Pulmonary artery endothelial cell (primary cell): Measurements from ENCODE around the gene FAM124A. TPM values are rescaled to one million over a fixed set of nuclear protein-coding genes. Genes with fewer than 3 reads are reported as not detected.

ENCODE experiments used
- DNase-seq: peaks from one replicate; pipeline ENCODE4 v3.0.0-alpha.2; 2011; ENCODE audit warnings: low read depth, low spot score
- total RNA-seq: library from RNA; depleted of rRNA; stranded (reverse); fragments of >200 nt; gene quantifications from 2 replicates; pipeline ENCODE4 v1.2.3, GENCODE V29; 2014

FAM124A gene
- total RNA-seq, 1 donor from 2014 or later: 6.7 TPM

DNA sequence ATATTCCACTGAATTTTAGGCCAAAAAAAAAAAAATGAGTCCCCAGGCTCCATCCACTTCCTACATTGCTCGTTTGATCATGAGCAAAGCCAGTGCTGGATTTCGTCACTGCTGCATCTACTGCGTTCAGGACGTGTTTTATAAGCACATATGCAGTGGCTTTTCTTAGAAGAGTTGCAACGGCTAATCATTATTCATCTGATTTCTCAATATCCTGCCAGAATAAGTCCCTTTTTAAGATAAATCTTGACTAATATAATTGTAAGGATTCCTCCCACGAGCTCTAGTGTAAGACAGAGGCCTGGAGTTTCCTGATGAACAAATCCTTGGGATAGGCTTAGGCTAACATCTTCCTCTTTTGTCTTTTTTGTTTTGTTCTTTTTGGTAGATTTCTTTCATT, 19.5 kb downstream of the FAM124A start:
- no peak for DNase-seq

DNA sequence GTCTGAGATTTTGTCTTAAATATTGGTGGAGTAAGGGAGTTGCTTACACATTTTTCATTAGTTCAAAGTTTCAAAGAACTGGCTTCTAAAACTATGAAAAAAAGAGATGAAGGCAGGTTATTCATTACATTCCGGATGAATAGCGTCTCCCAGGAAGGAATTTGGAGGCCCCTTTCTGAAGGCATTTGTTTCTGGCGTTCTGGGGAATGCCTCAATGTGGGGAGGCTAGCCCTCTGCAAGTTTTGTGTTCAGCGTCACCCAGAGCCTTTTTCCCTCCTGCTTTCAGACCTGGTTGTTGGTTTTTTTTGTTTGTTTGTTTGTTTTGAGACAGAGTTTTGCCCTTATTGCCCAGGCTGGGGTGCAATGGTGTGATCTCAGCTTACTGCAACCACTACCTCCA, 21.0 kb downstream of the FAM124A start:
- no peak for DNase-seq

DNA sequence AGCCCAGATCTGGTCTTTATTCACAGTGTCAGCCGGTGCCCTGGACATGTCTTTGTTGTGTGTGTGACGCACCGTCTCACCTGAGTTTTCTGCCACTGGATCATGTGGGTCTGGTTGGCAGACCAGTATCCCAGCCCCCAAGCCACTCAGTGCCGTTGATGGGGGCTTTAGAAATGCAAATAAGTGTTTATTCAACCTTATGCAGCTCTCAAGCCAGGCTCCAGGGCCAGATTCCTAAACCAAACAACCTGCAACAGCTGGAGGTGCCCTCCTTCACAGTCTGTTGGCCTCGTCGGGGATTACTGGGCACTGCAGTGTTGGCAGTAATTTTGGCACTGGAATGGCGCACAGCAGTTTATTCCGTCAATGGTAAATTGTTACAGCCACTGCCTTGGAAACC, 21.6 kb downstream of the FAM124A start:
- DNase-seq: no peak

DNA sequence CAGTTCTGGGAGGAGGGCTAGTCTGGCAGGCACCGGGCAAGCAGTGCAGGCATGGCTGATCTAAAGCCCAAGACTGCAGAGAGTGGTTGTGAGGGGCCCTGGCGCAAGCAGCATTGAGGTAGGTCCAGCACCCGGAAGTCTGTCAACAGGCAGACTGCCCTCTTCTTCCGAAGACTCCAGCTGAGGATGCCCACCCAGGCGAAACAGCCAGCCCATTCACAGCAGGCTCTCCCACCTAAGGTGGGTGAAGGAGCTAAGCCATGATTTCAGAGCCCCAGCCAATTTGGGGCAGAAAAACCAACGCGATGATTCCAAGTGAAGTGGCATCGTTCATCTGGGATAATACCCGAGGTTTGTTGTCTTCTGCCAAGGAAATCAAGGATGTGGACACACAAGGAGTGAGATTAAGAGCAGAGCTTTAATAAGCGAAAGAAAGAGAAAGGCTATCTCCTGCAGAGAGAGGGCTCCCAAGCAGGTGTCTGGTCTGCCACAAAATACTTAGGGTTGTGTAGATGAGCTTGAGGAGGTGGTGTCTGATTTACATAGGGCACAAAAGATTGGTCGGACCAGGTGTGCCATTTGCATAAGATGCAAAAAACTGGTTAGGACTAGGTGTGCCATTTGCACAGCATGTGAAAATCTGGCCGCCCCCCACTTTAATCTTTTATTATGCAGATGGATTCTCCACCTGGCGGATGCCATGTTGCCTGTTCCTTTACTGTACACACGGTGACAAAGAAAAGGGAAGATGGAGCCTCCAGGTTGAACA, 22.6 kb downstream of the FAM124A start:
- DNase-seq: no peak

DNA sequence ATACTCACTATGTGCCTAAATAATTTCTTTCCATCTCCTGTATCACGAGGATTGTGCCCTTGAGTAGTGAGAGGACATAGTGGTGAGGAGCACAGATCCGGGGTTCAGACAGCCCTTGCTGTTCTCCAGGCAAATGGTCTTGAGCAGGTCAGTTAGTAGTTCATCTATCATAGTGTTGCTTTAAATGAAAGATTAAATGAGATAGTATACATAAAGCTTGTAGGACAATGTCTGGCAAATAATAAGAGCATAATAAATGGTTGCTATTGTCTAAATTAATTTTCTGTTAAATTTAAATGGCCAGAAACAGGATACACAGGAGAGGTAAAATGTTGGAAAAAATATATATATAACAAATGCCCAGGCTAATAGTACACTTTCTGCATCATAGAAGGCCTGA, 23.4 kb downstream of the FAM124A start:
- DNase-seq: no peak

DNA sequence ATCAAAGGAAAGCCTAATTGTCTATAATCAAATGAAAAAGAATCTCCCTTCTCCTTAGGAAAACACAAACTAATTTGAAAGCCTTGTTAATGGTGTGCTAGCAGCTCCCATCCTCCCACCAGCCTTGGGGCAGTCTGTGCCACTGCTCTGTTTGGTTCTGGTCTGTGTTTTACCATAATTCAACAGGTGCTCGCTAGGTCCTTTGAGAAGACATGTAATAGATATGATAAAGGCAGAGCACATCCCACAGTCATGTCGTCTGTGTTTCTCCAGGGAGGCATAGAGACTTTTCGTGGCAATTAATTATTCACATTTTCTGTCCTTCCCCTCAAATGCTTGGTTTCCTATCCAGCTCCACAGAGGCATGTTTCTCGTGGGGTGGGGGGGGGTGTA, 23.8 kb downstream of the FAM124A start:
- DNase-seq: no peak

DNA sequence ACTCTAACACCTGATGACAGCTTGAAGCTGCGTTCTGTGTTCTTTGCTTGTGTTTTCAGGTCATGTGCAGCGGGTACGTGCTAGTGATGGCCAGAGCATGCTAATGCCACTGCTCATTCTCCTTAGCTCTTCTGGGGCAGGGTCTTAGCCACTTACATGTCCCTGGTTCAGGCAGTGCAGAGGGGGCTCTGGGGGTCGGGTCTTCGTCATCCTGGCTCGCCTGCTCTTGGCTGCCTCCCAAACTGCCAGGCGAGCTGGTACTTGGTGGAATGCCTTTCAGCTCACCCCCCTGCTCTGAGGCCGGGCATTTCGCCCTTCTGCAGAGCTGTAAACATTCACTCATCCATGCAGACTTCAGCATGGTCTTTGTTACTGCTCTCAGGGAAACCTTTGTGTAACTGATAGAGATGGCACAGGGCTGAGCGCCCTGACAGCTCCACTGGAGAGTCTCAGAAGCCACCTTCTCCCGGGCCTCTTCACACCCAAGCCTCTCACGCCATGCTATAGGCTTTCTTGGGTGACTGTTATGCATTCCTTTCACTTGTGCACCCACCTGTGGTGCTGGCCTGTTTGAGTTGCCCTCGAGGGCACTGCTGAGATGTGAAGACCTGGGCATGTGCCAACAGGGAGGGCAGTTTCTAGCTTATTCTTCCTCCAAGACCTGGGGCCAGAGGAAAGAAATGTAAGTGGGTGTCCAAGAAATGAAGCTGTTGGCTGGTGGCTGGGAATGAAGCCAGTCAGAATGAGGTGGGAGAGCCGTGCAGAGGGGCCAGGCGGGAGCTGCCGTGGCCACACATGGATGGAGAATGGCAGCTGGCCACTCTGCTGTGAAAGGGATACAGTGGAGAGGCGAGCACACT, 24.4 kb downstream of the FAM124A start:
- no peak for DNase-seq

DNA sequence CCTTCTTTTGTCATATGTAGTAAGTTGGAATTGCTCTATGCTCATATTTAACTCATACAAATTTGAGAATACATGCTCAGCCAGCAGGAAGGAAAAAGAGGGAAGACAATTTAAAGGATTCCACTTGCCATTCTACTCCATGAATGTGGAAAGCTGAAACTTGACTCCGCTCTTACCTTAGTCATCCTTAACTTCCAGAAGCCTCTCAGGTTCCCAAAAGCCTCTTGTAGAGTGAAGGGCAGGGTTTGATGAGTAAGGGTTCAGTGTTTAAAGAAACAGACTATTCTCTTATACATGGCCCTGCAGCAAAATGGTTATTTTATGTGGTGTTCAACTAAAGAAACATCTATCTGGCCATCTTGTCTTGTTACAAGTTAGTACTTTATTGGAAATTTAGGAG, 27.1 kb downstream of the FAM124A start:
- no peak for DNase-seq

DNA sequence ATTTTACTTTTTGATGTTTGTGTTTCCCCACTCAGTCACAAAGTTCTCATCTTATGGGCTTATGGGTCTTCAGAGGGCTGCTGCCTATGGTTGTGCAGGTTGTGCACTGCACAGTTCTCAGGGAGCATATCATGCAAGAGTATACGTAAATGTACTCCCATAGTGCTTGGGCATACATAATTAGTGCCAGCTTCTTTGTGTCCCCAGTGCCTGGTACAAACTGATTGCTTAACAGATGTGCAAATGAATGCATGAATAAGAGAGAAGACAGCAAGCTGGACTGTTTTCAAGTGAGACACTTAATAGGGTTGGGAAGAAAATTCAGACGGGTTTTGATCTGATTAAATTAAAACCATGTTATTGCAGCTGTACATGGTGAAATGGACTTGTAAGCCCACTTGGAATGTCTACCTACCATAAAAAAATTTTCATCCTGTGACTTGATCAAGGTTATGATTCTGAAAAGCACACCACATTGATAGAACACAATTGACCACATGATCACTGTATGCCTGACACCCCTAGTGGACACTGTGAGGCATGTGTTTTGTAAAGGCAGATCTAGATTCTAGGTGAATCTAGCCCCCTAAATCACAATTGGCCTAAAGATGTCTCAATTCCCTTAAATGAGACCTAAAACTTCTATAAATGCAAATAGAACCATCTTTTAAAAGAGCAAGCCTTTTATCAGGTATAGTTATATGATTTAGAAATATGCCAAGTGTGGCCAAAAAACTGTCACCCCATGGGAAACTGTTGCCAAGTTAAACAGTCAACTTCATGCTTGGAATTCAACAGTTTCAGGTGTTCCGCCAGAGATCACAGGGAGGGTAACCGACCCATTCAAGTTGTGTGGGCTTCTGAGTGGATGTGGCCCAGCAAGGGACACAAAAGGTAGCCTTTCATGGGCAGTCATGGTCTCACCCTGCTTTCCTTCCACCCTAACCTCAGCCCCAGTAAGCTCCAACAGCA, 27.9 kb downstream of the FAM124A start:
- DNase-seq: no peak

DNA sequence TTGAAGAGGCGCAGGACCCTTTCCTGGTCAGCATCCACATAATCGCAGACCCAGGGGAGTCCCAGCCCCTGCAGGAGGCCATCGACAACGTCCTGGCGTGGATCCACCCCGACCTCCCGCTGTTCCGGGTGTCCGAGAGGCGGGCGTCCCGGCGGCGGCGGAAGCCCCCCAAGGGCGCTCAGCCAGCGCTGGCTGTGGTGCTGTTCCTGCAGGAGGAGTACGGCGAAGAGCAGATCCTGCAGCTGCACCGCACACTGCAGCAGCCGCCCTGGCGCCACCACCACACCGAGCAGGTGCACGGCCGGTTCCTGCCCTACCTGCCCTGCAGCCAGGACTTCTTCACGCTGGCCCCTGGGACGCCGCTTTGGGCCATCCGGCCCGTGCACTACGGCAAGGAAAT, 29.3 kb downstream of the FAM124A start:
- DNase-seq: no peak

DNA sequence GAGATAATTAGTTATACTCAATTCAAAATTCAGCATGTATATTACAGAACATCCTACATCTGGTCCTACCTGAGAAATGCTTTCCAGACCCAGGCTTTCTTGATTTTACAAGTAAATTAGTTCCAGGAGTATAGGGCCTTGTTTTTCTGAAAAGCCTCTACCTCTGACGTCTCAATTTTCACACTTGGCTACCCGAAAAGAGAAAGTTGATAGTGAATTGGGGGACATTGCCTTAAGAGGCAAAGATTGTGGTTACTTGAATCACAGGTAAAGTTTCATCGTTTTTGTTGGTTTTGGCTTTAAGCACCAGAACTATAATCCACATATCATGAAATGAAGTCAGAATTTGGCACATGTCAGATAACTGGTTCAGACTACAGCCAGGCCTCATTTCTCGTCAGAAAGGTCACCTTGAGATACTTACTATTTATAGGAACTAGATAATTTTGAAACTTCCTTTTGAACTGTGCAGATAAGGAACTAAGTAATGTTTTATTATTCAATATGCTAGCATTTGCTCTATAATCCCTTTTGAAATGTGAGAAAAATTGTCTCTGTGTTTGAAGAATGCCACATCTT, 30.8 kb downstream of the FAM124A start:
- DNase-seq: no peak

DNA sequence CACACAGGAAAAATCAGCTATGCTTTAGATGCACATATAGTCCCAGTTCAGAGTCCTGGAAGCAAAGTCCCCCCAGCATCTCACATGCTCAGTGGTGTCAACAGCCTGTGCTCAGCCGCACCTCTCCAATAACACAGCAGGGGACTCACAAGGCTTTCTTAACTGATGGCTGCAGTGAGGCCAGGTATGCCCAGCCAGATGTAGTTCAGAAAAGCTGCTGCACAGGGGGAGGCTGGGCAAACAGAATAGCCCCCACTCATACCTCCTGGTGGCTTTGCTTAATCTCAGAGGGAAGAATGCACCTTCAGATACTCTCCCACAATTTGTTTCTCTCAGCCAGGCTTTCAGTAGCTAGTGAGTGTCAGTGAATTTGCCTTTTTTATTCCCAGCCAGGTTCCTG, 33.4 kb downstream of the FAM124A start:
- DNase-seq: no peak

DNA sequence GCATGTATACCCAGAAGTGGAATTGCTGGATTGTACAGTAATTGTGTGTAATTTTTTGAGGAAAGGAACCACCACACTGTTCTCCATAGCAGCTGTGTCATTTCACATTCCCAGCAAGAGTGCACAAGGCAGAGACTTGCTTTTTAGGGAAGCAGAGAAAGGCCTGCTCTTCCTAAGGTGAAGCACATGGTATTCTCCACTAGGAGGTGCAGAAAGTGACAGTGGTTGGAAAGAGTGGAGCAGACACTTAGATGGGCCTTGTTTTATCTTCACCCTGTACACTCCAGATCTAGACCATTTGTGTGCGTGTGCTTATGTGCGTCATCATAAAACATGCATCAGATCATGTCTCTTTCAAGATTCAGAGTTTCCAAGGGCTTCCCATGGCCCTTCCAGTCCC, 35.0 kb downstream of the FAM124A start:
- no peak for DNase-seq

DNA sequence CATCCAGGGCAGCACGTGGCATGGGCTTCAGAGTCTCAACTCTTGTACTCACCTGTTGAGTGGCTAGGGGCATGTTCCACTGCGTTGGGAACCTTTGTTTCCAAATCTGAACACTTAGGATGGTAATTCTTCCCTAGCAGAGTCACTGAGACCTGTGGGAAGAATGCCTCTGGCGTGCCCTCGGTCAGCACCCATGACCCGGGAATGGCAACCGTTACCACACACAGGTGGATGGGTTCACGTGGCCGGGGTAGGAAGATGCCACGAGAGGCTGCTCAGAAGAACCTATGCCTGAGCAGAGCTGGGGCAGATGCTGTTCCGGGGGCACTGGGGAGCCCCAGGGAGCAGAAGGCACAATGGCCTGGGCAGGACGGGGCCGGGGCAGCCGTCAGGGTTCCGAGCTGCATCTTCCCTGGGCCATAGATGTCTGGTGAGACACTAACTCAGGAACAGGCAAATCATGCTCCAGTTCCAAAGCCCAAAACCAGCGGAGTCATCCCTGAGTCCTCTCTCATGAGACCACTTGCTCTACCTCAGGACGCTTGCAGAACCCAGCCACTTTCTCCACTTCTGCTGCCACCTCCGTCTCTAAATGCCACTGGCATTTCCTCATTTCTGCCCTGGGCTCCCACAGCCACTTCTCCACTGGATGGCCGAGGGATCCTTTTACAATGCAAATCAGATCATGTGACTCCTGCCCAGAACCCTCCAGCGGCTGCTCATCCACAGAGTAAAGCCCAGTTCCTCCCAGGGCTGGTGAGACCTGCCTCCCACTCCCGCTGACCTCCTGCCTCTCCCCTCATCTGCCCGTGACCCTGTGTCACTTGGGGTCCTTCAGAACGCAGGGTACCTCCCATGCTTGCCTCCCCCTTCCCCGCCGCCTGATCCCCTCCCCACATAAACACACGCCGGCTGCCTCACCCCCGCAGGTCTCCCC, 36.7 kb downstream of the FAM124A start:
- DNase-seq: no peak

DNA sequence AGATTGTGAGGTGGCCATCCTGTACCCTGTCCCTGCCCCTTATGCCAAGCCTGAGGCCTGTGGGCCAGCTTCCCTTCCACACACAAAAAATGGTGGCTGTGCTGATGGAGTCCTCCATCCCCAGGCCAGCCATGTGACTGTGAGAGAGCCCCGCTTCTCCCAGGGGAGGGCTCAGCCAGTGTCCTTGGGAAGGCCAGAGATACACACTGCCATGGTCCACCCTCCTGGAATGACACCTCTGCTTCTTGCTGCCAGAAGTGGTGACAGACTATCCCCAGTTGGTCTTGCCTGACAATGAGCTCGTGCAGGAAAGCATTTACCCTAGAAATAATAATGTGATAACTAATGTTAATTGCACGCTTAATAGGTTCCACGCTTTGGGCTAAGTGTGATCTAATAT, 38.0 kb downstream of the FAM124A start:
- no peak for DNase-seq

DNA sequence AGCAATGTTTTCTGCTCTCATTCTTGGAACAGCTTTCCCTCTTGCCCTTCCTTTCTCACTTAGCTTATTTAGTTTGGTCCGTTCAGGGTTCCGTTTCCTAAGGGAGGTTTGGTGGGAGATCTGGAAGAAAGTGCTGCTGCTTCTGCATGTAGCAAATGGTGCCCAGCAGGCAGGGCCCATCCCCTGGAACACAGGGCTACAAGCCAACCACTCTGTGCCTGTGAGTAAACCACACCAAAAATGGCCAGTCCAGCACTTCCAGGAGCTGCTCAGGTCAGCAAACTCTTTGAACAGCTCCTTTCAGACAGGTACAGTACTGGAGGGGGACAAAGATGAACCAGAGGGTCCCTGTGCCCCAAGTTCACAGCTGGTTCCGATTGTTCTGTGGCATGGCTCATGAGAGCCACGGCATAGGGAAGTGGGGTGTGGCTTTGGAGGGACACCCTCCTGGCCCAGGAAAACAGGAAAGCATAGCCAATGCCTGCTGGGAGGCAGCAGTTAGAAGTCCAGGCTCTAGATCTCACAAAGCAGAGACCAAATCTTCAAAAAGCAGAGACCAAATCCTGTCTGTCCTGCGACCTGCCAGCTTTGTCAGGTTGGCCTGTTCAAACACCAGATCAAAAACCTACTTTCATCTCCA, 39.5 kb downstream of the FAM124A start:
- no peak for DNase-seq

DNA sequence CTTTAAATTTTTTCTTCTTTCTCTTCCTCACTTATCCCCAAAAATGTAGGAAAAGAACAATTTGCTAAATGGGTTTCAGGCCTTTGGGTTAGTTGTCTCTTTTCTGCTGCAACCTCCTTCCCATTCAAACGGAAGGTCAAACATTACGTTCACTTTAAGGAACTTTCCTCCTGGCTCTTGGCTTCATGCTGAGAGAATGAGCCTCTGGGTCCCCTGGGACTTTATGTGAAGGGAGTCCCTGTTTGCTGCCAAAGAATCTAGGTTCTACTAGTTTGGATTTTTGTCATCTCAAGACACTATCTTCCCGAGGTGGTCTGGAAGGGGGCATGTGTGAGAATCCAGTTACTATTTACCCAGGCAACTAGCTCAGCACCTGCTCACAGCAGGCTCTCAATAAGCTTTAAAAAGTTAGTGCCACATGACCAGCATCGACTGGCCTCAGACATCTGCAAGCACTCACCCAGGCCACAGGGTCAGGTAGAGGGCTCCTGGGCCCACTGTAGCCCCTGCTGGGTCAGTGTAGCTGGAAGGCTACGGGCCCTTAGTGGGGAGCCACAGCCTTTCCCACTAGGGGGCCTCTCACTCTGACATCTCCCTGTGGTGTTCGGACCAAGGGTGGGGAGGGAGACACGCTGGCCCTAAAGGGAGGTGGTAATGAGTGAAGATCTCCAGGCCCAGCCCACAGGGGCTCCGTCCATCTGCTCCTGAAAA, 40.5 kb downstream of the FAM124A start:
- no peak for DNase-seq

DNA sequence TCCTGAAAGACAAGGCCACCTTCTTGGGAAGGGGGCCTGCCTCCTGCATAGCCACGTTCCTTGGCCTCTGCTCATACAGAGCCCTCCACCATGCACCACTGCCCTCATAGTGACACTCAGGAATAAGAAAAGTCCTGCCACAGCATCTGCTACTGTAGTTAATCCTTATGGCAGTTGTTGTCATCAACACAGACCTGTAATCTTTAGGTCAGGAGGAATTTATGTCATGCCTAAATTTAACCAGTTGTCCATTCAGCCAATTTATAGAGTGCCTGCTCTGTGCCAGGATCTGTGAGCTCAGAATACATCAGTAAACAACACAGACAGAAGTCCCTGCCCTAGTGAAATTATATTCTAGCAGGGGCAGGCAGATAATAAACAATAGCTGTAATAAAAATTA, 44.4 kb downstream of the FAM124A start:
- no peak for DNase-seq

DNA sequence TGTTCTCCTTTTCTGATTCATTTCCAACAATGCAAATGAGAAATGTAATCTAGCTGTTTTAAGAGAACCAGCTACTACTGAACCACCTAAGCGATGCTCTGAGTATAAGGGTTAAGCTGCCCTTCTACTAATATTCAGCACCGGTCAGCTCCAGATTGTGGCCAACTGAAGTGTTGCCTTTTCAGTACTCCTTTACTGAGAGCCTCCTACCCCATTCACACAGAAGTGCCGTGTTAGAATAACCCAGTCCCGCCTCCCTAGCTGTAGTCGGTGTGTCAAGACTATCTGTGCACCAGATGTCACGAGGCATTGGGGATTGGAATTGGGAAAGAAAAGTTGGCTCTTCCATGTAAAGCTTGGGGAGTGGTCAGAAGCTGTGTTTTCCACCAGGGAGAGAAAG, 45.4 kb downstream of the FAM124A start:
- DNase-seq: no peak
